T-helper 1 cell treated with Interleukin-12 subunit alpha and Interleukin-12 subunit beta and Interleukin-4 antibody, amounts not matched to agents 30 ng/mL and 1 ng/mL, for 36 hours (primary cell): ENCODE data around the gene HEATR5B. TPM values are rescaled to one million over a fixed set of nuclear protein-coding genes. Genes with fewer than 3 reads are reported as not detected.

Experiments
- intact Hi-C: fragments of 100-400 bp; cut with micrococcal nuclease; formaldehyde crosslinking; loops from one replicate; pipeline ENCODE4 v1.15.1; 2024
- total RNA-seq: library from RNA; stranded (reverse); gene quantifications from 2 replicates; pipeline ENCODE4 v1.2.3, GENCODE V29; 2022

HEATR5B gene
- 21.1 and 22.8 TPM in 2 replicates for total RNA-seq

DNA sequence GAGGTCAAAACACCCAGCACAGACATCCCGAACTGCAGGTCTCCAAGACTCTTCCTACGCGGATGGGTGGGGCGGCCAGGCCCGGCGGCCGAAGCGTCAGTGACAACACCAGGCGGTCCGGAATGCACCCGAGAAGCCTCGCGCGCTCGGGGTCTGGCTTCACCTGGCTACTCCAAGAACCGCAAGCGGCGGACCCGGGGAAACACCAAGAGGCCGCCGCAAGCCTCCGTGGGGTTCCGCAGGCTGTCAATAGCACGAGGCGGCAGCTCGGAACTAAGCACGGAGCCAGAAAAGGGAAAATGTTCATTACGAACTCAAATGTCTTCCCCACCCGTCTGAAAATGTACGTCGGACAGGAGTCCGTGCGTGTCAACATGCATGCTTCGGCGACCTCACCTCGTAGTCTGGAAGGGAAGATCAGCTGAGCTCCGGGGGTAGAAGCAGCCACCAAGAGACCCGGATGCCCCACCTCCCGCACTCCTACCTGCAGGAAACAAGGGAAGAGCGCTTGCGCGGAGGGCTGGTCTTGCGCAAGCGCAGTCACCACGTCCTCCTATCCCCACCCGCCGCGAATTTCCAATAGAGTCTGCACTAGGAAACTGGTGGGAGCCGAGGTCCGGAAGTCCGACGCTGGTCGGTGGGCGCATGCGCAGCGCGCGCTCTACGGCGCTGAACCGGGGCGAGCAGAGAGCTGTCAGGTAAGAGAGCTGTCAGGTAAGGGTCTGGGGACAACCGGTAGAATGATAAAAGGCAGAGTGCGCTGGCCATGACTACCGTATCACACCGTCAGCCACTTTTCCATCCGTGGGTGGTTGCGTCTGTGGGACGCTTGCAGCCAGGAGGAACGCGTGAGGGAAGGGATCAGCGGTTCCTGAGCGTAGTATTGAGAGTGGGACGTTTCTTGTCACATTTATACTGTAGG is at the start of gene HEATR5B, which contains the start of gene GPATCH11:
TSS of gene HEATR5B (minus strand) at position 500 of the 922 bp plus-strand sequence. CDS start 958 bp downstream, outside the sequence.
TSS of gene GPATCH11 (plus strand) at position 646 of the 922 bp plus-strand sequence. CDS start 3,864 bp downstream, outside the sequence.
- intact Hi-C loops: loop anchor here (1.0 to 10.0 kb wide), 9 partner anchors 72 to 1671 kb away; partner anchors contain the start of genes CEBPZOS, EIF2AK2, FEZ2 and PRKD3

DNA sequence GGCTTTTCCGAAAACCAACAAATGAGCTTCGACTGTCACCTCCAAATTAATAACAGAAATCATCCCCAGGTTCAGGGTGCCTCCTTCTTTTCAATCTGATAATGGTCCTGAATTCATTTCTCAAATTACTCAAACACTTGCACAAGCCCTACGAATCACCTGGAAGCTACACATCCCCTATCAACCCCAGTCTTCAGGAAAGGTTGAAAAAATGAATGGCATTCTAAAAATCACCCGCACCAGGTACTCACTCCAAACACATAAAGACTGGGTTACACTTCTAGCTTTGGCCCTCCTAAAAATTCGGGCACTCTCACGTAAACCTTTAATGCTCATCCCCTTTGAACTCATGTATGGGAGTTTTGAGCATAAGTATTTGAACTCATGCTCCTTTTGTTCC is 48.7 kb upstream of the HEATR5B start:
- intact Hi-C loops: no loop called here

DNA sequence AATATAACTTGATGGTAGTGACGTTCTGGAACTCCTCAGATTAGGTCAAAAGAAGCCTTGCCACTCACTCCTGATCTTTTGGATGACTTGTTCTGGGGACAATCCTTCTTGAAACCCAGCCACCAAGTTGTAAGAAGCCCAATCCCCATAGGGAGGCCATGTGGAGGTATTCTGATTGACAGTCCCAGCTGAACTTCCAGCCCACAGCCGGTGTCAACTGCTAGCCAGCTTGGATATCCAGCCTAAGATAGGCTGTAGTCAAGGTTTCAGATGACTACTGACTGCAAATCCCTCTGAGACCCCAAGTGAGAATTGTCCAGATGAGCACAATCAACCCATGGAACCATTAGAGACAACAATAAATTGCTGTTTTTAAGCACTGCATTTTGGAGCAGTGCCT is 41.2 kb upstream of the HEATR5B start:
- intact Hi-C loops: no loop called here

DNA sequence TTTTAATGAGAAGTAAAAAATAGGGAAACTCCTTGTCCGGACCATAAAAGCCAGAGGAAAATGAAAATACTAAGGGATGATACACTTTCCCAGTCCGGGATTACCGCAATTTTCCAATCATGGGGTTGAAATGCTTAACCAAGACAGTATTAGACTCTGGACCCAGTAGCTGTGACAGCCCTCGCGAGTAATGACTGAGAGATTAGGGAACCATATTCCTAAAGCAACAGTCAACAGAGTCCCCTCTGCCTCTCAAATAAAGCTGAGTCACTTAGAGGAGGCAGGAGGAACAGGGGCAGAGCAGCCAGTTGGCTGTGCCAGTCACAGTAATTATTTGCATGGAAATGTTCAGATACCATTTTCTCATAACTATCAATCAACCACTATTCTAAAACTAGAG is 35.0 kb upstream of the HEATR5B start:
- intact Hi-C loops: no loop called here

DNA sequence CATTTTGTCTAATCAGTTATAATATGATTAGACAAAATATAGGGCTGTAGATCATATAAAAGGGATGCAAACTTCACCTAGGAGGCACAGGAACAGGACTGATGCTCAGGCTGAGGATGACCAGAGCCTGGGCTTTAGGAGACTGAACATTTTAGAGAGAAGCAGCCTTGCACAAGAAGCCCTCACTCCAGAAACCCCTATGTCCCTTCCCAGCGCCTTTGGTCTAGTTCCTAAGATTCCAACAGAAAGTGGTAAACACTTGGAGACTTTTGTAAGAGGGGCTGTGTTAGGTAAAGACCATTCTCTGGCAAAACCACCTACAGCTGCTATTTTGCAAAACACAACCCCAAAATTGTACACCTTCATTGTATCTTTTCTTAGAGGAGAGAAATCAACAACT is 33.4 kb upstream of the HEATR5B start:
- intact Hi-C loops: no loop called here

DNA sequence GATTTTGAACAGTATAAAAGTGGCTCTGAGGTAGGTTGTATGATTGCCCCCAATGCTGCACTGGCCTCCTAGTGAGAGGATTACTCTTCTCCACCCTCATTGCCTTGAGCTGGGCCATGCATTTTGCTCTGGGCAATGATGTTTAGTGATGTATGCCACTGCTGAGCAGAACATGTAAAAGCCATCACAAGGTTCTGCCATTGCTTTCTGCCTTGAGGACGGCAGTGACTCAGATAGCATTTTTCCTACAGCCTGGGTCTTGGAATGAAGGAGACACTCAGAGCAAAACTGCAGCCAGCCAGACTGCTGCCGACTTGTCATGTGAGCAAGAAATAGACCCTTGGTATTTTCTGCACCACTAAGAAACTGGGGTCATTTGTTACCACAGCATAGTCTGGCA is 27.8 kb upstream of the HEATR5B start:
- intact Hi-C loops: no loop called here

DNA sequence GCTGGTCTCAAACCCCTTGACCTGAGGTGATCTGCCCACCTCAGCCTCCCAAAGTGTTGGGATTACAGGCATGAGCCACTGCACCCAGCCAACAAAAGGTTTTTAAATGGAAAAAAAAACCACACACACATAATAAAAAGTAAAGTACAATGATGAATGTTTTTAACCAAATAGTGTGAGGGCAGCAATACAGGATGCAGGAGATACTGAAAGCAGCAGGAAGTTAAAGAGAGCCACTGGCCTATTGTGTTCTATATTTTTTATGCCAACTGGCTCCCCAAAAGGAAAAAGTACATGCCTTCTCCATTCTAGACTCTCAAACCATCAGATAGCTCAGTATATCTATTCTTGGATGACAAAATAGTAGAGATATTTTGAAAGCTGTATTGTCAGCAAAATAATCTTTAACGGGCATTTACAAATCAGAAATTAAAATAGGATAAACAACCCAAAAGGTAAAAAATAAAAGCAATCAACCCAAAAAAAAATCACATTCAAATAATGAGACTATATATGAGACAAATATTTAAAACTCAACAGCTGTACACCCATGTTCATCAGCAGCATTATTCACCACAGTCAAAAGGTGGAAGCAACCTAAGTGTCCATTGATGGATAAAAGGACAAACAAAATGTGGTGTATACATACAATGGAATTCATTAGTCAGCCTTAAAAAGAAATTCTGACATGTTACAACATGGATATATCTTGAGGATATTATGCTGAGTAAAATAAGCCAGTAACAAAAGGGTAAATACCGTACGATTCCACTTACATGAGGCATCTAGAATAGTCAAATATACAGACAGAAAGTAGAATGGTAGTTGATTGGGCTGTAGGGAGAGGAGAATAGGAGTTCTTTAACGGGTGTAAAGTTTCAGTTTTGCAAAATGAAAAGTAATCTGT is 26.4 kb upstream of the HEATR5B start:
- intact Hi-C loops: no loop called here

DNA sequence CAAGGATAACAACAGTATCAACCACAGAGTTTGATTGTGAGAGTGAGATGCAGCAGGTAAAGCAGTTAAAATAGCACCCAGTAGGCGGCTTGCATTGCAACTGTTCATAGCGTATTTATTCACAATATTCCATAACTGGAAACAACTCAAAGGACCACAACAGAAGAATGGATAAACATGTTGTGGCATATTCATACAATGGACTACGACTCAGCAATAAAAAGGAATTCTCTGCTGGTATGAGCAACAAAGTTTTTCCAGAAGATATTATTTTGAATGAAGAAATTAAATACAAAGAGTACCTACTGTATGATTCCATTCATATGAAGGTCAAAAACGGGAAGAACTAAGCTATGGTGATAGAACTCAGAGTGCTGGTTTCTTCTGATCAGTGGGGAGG is 25.4 kb upstream of the HEATR5B start:
- intact Hi-C loops: no loop called here

DNA sequence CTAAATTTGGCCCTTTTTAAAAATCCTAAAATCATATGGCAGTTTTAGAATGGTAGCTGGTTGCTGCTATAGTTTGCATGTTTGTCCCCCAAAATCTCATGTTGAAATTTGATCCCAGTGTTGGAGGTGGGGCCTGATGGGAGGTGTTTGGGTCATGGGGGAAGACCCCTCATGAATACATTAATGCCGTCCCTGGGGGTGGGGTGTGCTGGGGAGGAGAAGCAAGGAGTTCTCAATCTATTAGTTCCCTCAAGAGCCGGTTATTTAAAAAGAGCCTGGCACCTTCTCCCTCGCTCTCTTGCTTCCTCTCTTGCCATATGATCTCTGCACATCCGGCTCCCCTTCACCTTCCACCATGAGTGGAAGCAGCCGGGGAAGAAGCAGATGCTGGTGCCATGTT is 21.0 kb upstream of the HEATR5B start:
- intact Hi-C loops: no loop called here

DNA sequence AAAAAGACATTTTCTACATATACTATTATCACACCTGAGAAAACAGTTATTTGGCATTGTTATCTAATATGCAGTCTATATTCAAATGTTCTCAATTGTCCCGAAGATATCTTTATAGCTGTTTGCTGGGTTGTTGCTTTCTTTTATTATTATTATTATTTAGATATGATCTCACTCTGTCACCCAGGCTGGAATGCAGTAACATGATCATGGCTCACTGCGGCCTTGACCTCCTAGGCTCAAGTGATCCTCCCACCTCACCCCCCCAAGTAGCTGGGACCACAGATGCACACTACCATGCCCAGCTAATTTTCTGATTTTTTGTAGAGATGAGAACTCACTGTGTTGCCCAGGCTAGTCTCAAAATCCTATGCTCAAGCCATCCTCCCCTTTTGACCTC is 20.0 kb upstream of the HEATR5B start:
- intact Hi-C loops: no loop called here

DNA sequence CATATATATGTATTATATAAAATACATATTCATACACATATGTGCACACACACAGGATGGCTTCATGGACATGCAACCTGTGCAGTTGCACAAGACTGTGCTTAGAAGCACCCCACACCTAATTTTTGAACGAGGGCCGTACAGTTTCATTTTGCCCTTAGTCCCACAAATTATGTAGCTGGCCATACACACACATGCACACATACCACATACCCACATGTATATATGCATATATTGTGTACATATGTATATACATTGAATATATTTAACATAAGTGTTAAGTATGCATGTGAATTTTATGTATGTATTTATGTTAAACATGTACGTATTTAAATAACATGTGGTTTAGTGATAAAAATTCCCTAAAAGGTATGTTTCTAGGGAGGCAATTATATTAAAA is 18.4 kb upstream of the HEATR5B start:
- intact Hi-C loops: no loop called here

DNA sequence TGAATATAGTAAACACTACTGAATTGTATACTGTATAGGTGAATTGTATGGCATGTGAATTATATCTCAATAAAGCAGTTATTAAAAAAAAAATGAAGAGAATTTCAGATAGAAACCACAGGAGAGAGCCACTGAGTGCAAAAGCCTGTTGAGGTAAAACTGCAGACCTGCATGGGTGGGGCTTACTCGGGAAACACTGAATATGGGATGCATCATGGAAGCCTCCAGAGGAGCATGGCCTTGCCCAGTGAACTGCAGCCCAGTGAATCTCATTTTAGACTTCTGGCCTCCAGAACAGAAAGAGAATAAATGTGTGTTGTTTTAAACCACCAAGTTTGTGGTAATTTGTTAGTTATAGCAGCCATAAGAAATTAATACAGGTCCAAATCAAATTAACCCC is 15.9 kb upstream of the HEATR5B start:
- intact Hi-C loops: no loop called here

DNA sequence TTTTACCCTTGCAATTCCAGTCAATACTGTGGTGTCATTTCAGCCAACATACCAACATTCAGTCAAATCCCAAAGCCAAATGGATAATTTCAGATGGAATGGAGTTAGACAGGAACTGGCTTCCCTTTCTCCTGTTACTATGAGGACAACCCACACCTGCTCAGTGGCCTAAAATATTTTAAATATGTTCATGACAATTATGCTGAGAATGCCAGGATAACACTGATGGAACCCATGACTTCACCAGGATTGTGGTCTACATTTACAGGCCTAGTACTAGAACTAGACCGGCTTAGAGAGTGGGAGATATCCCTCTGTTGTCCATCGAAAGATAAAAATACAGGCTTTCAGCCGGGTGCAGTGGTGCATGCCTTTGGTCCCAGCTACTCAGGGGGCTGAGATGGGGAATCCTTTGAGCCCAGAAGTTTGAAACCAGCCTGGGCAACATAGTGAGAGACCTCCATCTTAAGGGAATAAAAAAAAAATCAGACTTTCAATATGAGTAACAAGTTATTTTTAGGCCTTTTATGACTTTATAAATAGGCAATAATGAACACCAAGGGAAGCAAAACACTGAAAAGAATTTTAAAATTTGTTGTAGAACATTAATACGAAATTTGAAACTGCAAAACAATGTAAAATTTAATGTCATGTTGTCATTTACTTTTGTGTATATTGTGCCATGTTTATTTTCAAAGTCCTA is 14.4 kb upstream of the HEATR5B start:
- intact Hi-C loops: no loop called here

DNA sequence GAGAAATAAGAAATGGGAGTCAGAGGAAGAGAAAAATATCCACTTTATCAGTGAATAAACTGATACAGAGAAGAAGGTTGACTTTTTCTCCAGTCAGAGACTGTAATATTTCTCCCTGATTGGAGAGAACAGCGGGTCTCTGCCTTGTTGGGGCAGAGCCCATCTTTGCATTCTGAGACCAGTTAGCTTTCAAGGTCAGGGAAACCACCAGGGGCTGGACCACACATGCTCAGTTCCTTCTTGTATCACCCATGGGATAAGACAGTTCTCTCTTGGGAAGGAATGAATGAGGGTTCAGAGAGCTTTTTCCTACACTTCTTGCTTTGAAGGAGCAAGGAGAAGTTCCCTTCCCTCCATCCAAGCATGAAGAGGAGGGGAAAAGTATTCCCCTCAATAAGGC is 12.4 kb upstream of the HEATR5B start:
- intact Hi-C loops: no loop called here

DNA sequence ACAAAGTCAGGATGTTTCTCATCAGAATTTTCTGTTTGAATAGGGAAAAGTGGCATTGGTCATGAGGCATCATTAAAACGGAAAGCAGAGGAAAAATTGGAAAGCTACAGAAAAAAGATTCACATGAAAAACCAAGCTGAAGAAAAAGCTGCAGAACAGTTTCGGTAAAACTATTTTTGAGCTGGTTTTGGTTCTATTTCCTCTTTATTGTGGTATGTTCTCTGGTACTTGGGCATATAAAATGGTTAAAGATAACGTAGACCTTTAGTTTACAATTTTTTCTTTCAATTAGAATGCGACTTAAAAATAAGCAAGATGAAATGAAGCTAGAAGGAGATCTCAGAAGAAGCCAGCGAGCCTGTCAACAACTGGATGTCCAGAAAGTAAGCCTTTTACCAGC is 7.7 kb upstream of the HEATR5B start:
- intact Hi-C loops: no loop called here

DNA sequence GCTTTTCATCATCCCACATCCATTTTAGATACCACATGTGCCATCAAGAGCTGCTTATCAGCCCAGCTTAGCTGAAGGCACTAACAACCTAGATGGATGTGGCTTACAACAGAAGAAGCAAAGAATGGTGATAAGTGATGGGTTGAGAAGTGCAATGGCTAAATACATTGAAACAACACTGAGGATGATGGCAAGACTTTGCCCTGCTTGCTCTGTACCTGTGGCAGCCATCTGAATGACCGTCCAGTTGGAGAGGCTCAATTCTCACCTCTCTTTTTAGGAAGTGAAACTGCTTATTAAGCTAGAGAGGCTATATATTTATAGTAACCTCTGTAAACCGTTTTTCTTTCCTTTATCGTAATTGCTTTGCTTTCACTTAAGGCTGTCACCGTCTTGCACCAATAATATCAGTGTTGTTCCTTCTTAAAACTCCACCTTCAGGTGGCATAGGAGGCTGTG is 5.9 kb upstream of the HEATR5B start:
- intact Hi-C loops: no loop called here

DNA sequence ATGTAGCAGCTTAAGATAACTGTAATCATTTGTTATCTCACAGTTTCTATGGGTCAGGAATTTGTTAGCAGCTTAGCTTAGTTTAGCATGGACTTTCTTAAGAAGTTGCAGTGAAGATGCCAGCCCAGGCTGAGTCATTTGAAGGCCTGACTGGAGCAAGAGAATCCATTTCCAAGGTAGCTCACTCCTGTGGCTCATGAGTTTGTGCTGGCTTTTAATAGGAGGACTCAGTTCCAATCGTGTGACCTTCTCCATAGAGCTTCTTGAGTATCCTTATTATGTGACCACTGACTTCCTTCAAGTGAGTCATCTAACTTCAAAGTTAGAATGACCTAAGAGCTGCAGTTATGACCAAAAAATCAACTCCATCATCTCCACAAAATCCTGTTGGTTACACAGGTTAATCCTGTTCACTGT is 1.6 kb upstream of the HEATR5B start:
- intact Hi-C loops: loop anchor here (1.0 to 10.0 kb wide), 4 partner anchors 146 to 1669 kb away; partner anchors contain the start of genes CEBPZ, NDUFAF7 and SRSF7

DNA sequence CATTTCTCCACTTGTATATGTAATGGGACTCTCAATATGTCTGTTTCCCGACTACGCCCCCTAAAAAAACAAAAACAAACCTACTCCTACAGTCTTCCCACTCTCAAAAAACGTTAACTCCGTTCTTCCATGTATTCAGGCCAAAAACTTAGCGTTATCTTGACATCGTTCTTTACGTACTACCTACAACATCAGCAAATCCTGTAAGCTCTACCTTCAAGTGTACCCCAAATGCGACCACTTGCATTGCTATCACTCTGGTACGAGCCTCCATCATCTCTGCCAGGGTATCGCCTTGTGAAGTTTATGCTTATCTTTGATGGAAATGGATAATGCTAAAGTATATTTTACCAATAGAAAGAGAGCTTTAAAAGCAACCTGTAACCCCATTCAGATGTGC is 625 bp upstream of the HEATR5B start:
- intact Hi-C loops: loop anchor here (1.0 to 10.0 kb wide), 10 partner anchors 72 to 1670 kb away; partner anchors contain the start of genes CEBPZ, CEBPZOS, EIF2AK2 and FEZ2

DNA sequence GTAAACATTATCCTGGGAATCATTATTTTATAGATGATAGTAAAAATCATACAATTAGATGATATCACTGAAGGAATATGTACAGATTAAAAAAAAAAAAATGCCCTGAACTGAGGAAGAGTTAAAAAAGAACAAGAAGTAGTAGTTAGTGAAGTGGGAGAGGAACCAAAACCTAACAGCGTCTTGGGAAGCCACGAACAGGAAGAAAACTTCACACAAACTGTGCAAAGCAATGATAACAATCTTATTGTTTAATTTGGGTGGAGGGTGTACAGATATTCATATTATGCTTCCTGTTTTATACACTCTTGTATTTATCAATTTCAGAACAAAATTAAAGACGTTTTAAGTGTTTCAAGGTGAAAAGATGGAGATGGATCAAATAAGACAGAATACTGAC is 3.5 kb downstream of the HEATR5B start:
- intact Hi-C loops: loop anchor here (5.0 to 10.0 kb wide), 3 partner anchors 314 to 1674 kb away; partner anchors contain the start of genes FEZ2 and SRSF7

DNA sequence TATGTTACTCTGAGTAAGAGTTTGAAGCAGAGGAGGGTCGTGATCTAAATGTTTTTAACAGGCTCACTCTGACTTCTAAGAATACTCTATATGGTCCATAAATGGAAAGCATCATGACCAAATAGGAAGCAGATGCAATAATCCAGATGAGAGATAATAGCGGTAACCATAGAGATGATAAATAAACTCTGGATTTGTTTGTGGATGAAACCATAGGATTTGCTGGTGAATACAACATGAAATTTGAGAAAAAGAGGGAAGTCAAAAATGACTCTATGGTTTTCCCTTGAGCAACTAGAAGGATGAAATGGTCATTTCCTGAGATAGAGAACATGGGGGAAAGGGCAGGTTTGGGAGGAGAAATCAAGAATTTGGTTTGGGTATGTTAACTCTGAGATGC is 3.9 kb downstream of the HEATR5B start:
- intact Hi-C loops: loop anchor here (5.0 to 10.0 kb wide), 3 partner anchors 315 to 1675 kb away; partner anchors contain the start of genes FEZ2 and SRSF7

DNA sequence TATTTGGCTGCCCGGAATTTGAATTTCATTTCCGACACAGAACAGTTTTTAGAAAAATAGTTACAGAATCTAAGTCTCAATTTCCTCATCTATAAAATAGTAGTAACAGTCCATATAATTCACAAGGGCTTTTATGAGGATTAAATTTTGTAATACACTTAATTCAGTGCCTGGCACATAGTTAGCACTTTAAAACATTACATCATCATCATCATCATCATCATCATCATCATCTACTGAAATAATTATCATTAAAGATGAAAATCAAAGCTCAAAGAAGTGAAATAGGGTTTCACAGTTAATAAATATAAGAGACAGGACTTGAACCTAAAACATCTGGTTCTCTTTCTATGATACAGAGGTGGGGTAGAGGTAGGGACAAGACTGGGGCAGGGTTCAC is 13.2 kb downstream of the HEATR5B start:
- intact Hi-C loops: no loop called here
